CD14-positive monocyte (primary cell): ENCODE measurements around the gene PRAC2. TPM values are rescaled to one million over a fixed set of nuclear protein-coding genes. Genes with fewer than 3 reads are reported as not detected.

Source experiments
- DNase-seq, 3 donors: peaks; one replicate each; pipeline ENCODE4 v3.0.0-alpha.2; 2011 to 2022
- H2AFZ ChIP-seq: 2 replicates; pipeline ENCODE4 v1.6.0; 2012; ENCODE audit warnings: mild to moderate bottlenecking, low read depth, low read length, inconsistent platforms; ENCODE audit not compliant: insufficient read depth, poor library complexity, severe bottlenecking
- H3K27ac ChIP-seq, 2 donors: 1 replicate in 1 of 2; 2 replicates in 1 of 2; pipeline ENCODE4 v1.5.1; 2012 to 2013; ENCODE audit warnings: low read length in 2 of 2, control low read depth in 1 of 2, inconsistent platforms in 1 of 2, low read depth in 1 of 2, mild to moderate bottlenecking in 1 of 2
- H3K27me3 ChIP-seq, 2 donors: one replicate each; pipeline versions ENCODE4 v1.6.0 to v1.6.1; 2011 to 2013; ENCODE audit warnings: low read length in 2 of 2; ENCODE audit not compliant: control insufficient read depth in 2 of 2, insufficient read depth in 2 of 2
- H3K36me3 ChIP-seq, 2 donors: replicated peaks in 1 of 2; 1 replicate in 1 of 2; 2 replicates in 1 of 2; pipeline versions ENCODE4 v1.5.1 to v1.6.1; 2012 to 2013; ENCODE audit warnings: low read length in 2 of 2, control low read depth in 1 of 2, inconsistent platforms in 1 of 2, mild to moderate bottlenecking in 1 of 2; ENCODE audit not compliant: insufficient read depth in 2 of 2, control insufficient read depth in 1 of 2
- H3K4me1 ChIP-seq, 2 donors: 1 replicate in 1 of 2; 2 replicates in 1 of 2; pipeline versions ENCODE4 v1.5.1 to v1.6.1; 2012 to 2013; ENCODE audit warnings: low read length in 2 of 2, control low read depth in 1 of 2, inconsistent platforms in 1 of 2, mild to moderate bottlenecking in 1 of 2, moderate library complexity in 1 of 2; ENCODE audit not compliant: insufficient read depth in 2 of 2, control insufficient read depth in 1 of 2
- H3K4me2 ChIP-seq: replicated peaks from 2 replicates; pipeline ENCODE3; 2012; ENCODE audit warnings: low read length, moderate library complexity, mild to moderate bottlenecking; ENCODE audit not compliant: poor library complexity, severe bottlenecking; ENCODE audit errors: extremely low read depth
- H3K4me3 ChIP-seq, 3 experiments: fragments of 200-600 bp in 1 of 3; sonication (generic) in 1 of 3; replicated peaks in 1 of 3; 1 replicate in 2 of 3; 2 replicates in 1 of 3; pipeline ENCODE4 v1.5.1; 2011 to 2013; ENCODE audit warnings: low read length in 3 of 3, mild to moderate bottlenecking in 3 of 3, control low read depth in 2 of 3, low read depth in 2 of 3, inconsistent platforms in 1 of 3, moderate library complexity in 1 of 3
- H3K79me2 ChIP-seq: 2 replicates; pipeline ENCODE4 v1.6.0; 2012; ENCODE audit warnings: mild to moderate bottlenecking, control low read depth, inconsistent platforms, low read length, moderate library complexity; ENCODE audit not compliant: insufficient read depth
- H3K9ac ChIP-seq: 2 replicates; pipeline ENCODE4 v1.6.0; 2017; ENCODE audit warnings: low read length, mild to moderate bottlenecking; ENCODE audit not compliant: insufficient read depth, poor library complexity, severe bottlenecking
- H3K9me3 ChIP-seq, 2 donors: replicated peaks in 1 of 2; 1 replicate in 1 of 2; 2 replicates in 1 of 2; pipeline versions ENCODE4 v1.5.1 to v1.6.1; 2012 to 2013; ENCODE audit warnings: low read length in 2 of 2, control low read depth in 1 of 2; ENCODE audit not compliant: control insufficient read depth in 1 of 2, insufficient read depth in 1 of 2
- H4K20me1 ChIP-seq: 2 replicates; pipeline ENCODE4 v1.6.0; 2012; ENCODE audit warnings: mild to moderate bottlenecking, low read length, control low read depth, moderate library complexity; ENCODE audit not compliant: insufficient read depth
- H3K27ac Mint-ChIP-seq, 7 donors: one replicate each; pipeline ENCODE4 v1.8.0; 2020; ENCODE audit warnings: mild to moderate bottlenecking in 7 of 7, mixed read lengths in 7 of 7, moderate library complexity in 6 of 7, inconsistent platforms in 2 of 7
- H3K27me3 Mint-ChIP-seq, 3 donors: one replicate each; pipeline ENCODE4 v1.8.0; 2021 to 2022; ENCODE audit warnings: low read depth in 3 of 3, mild to moderate bottlenecking in 3 of 3, mixed read lengths in 3 of 3, moderate library complexity in 3 of 3, inconsistent platforms in 1 of 3
- H3K36me3 Mint-ChIP-seq, 2 donors: one replicate each; pipeline ENCODE4 v1.8.0; 2020; ENCODE audit warnings: mixed read lengths in 2 of 2, inconsistent platforms in 1 of 2, mild to moderate bottlenecking in 1 of 2
- H3K4me1 Mint-ChIP-seq: one replicate; pipeline ENCODE4 v1.8.0; 2020; ENCODE audit warnings: mild to moderate bottlenecking, mixed read lengths
- H3K4me3 Mint-ChIP-seq, 2 donors: one replicate each; pipeline ENCODE4 v1.8.0; 2020; ENCODE audit warnings: mild to moderate bottlenecking in 2 of 2, mixed read lengths in 2 of 2, moderate library complexity in 1 of 2
- H3K9me3 Mint-ChIP-seq, 7 donors: one replicate each; pipeline ENCODE4 v1.8.0; 2020 to 2022; ENCODE audit warnings: mixed read lengths in 7 of 7, mild to moderate bottlenecking in 6 of 7, moderate library complexity in 6 of 7, inconsistent platforms in 2 of 7
- WGBS: methylation state at CpG from one replicate; pipeline ENCODE4 v1.1.5; 2013; ENCODE audit warnings: missing lambda C conversion rate; ENCODE audit not compliant: insufficient coverage; 5-methylcytosine and 5-hydroxymethylcytosine counted together
- intact Hi-C, 2 donors: fragments of 100-400 bp; cut with micrococcal nuclease; formaldehyde crosslinking; loops; one replicate each; pipeline versions ENCODE4 v1.15.0 to v1.15.1; 2023
- polyA plus RNA-seq, 3 donors: library from polyadenylated mRNA; depleted of rRNA in 1 of 3; unstranded in 2 of 3; stranded (reverse) in 1 of 3; fragments of 300-500 nt in 2 of 3; fragments of >200 nt in 1 of 3; fragmentation: Illumina TruSeq in 2 of 3; gene quantifications; 1 replicate in 2 of 3; 2 replicates in 1 of 3; pipeline ENCODE4 v1.2.3, GENCODE V29; 2012 to 2021
- TF ChIP-seq, protein P1 (sequence below): fragments of 200-600 bp; IDR thresholded peaks from one replicate; pipeline ENCODE4 v1.8.0; 2022; ENCODE audit warnings: antibody characterized with exemption, mild to moderate bottlenecking

PRAC2 gene
- polyA plus RNA-seq, 3 donors, result not detected

GRCh38 chr17:48755356-48755755 is 32.4 kb downstream of the PRAC2 start:
- Histone ChIP-seq H3K79me2 (no peaks in the 10 kb centered on the region), H3K27me3 (peaks cover 58 to 62% of the 10 kb centered on the region in 2 donors), H4K20me1 (no peaks in the 10 kb centered on the region), H2AFZ (no peak overlapping the region), H3K4me1 (peaks cover 31 to 34% of the 10 kb centered on the region in 2 donors), H3K9ac (no peak overlapping the region), H3K4me2 (peak overlapping the region; percentile 50), H3K36me3 (no peaks in the 10 kb centered on the region), H3K4me3 (peak overlapping the region in 1 of 3 experiments; percentile 45), H3K27ac (no peak overlapping the region), H3K9me3 (peaks cover 0 to 47% of the 10 kb centered on the region in 2 donors)
- Mint-ChIP-seq H3K4me3 (peak overlapping the region; percentile 6 to 78), H3K36me3 (peaks cover 0 to 16% of the 10 kb centered on the region in 2 donors), H3K27ac (no peak overlapping the region), H3K9me3 (peaks cover 0 to 30% (median 7%) of the 10 kb centered on the region in 7 donors), H3K27me3 (peaks cover 63 to 78% (median 75%) of the 10 kb centered on the region in 3 donors), H3K4me1 (peaks cover 46% of the 10 kb centered on the region)
- WGBS, result 0% methylated on average over 3 of the region's 8 CpGs
- TF ChIP-seq, protein P1, sequence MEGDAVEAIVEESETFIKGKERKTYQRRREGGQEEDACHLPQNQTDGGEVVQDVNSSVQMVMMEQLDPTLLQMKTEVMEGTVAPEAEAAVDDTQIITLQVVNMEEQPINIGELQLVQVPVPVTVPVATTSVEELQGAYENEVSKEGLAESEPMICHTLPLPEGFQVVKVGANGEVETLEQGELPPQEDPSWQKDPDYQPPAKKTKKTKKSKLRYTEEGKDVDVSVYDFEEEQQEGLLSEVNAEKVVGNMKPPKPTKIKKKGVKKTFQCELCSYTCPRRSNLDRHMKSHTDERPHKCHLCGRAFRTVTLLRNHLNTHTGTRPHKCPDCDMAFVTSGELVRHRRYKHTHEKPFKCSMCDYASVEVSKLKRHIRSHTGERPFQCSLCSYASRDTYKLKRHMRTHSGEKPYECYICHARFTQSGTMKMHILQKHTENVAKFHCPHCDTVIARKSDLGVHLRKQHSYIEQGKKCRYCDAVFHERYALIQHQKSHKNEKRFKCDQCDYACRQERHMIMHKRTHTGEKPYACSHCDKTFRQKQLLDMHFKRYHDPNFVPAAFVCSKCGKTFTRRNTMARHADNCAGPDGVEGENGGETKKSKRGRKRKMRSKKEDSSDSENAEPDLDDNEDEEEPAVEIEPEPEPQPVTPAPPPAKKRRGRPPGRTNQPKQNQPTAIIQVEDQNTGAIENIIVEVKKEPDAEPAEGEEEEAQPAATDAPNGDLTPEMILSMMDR, result no peak
- DNase-seq, result peak; percentile 30 to 76 (median 62)
- intact Hi-C loops, result no loop called here

DNA sequence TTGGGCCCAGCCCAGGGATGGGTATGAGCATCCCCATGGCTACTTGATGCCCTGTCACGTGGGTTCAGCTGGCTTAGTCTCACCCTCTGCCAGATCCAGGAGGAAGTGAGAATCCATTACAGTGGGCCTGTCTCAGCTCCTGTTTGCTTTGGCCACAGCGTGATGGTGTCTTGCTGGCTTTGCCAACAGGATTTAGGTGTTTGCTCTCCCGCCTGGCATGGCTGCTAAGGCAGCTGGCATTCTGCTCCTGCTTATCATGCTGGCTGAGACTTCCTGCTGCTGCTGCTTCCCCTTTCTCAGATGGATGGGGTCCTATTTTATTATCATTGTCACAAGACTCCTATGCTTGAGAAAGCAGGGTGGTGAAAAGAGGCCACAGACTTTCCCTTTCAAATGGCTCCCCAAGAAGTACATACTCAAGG is 33.9 kb downstream of the PRAC2 start:
- Histone ChIP-seq H3K4me1 (peaks cover 31 to 34% of the 10 kb centered on the region in 2 donors), H3K27me3 (peaks cover 50 to 58% of the 10 kb centered on the region in 2 donors), H2AFZ (no peak overlapping the region), H3K4me3 (no peak overlapping the region), H3K36me3 (no peaks in the 10 kb centered on the region), H3K79me2 (no peaks in the 10 kb centered on the region), H3K4me2 (no peak overlapping the region), H3K9me3 (peaks cover 0 to 37% of the 10 kb centered on the region in 2 donors), H3K27ac (no peak overlapping the region), H3K9ac (no peak overlapping the region), H4K20me1 (no peaks in the 10 kb centered on the region)
- peaks cover 0 to 14% of the 10 kb centered on the region in 2 donors for H3K36me3 Mint-ChIP-seq
- TF ChIP-seq, protein P1, result no peak
- H3K9me3 Mint-ChIP-seq, result peaks cover 0 to 30% (median 7%) of the 10 kb centered on the region in 7 donors
- H3K27me3 Mint-ChIP-seq, result peaks cover 58 to 74% (median 73%) of the 10 kb centered on the region in 3 donors
- H3K4me3 Mint-ChIP-seq, result peak overlapping the region; percentile 20 to 46
- peak; percentile 12 to 54 (median 16) for DNase-seq
- peak overlapping the region in 1 of 7 donors; percentile 50 for H3K27ac Mint-ChIP-seq
- intact Hi-C loops, result no loop called here
- WGBS, result 0% methylated on average over 3 of the region's 3 CpGs
- peaks cover 43% of the 10 kb centered on the region for H3K4me1 Mint-ChIP-seq
